Naive thymus-derived CD4-positive, alpha-beta T cell (primary cell): ENCODE measurements around the gene FSD2. TPM values are rescaled to one million over a fixed set of nuclear protein-coding genes. Genes with fewer than 3 reads are reported as not detected.

Source experiments
- ATAC-seq: fragments of 150-1000 bp; cut with Tn5 transposase; 2 replicates; pipeline ENCODE4 v1.10.0; 2021; ENCODE audit warnings: mild to moderate bottlenecking, moderate library complexity
- CTCF ChIA-PET: fragments of 350-600 bp; sonication (Branson Sonifier 250); formaldehyde crosslinking; loops from one replicate; lab custom pipeline; 2021; ENCODE audit warnings: antibody characterized with exemption; lab: Charles Lee
- POLR2A ChIA-PET: fragments of 350-600 bp; sonication (Branson Sonifier 250); formaldehyde crosslinking; loops from one replicate; lab custom pipeline; 2021; ENCODE audit warnings: antibody characterized with exemption, inconsistent platforms; lab: Charles Lee
- DNase-seq, 9 donors: peaks; one replicate each; pipeline versions ENCODE4 v3.0.0 to v3.0.0-alpha.2; 2020 to 2022; ENCODE audit warnings: mixed read lengths in 1 of 9
- H3K27ac ChIP-seq: one replicate; pipeline ENCODE4 v1.7.0; 2013; ENCODE audit warnings: mild to moderate bottlenecking, low read depth, low read length, moderate library complexity
- H3K27me3 ChIP-seq, 2 donors: one replicate each; pipeline ENCODE4 v1.7.0; 2013; ENCODE audit warnings: low read length in 2 of 2, mild to moderate bottlenecking in 2 of 2, moderate library complexity in 2 of 2; ENCODE audit not compliant: control insufficient read depth in 2 of 2, insufficient read depth in 2 of 2
- H3K36me3 ChIP-seq, 3 experiments: 1 replicate in 2 of 3; 2 replicates in 1 of 3; pipeline ENCODE4 v1.7.0; 2013; ENCODE audit warnings: low read length in 3 of 3, mild to moderate bottlenecking in 3 of 3, moderate library complexity in 1 of 3; ENCODE audit not compliant: insufficient read depth in 3 of 3, control insufficient read depth in 2 of 3
- H3K4me1 ChIP-seq, 2 donors: one replicate each; pipeline ENCODE4 v1.7.0; 2013; ENCODE audit warnings: low read length in 2 of 2, mild to moderate bottlenecking in 2 of 2, moderate library complexity in 1 of 2; ENCODE audit not compliant: control insufficient read depth in 2 of 2, insufficient read depth in 2 of 2
- H3K4me3 ChIP-seq: 2 replicates; pipeline ENCODE4 v1.7.0; 2013; ENCODE audit warnings: mild to moderate bottlenecking, low read length
- H3K9me3 ChIP-seq, 3 experiments: 1 replicate in 2 of 3; 2 replicates in 1 of 3; pipeline ENCODE4 v1.7.0; 2013; ENCODE audit warnings: low read length in 3 of 3; ENCODE audit not compliant: control insufficient read depth in 2 of 3
- H3K27ac Mint-ChIP-seq, 9 donors: one replicate each; pipeline ENCODE4 v1.8.0; 2020 to 2022; ENCODE audit warnings: mixed read lengths in 9 of 9, mild to moderate bottlenecking in 8 of 9, moderate library complexity in 5 of 9, inconsistent platforms in 2 of 9
- H3K27me3 Mint-ChIP-seq, 5 donors: one replicate each; pipeline ENCODE4 v1.8.0; 2021 to 2022; ENCODE audit warnings: mixed read lengths in 5 of 5, mild to moderate bottlenecking in 1 of 5
- H3K36me3 Mint-ChIP-seq, 5 donors: one replicate each; pipeline ENCODE4 v1.8.0; 2020 to 2022; ENCODE audit warnings: mixed read lengths in 5 of 5, mild to moderate bottlenecking in 3 of 5, inconsistent platforms in 1 of 5
- H3K4me1 Mint-ChIP-seq, 7 donors: one replicate each; pipeline ENCODE4 v1.8.0; 2020 to 2022; ENCODE audit warnings: mixed read lengths in 7 of 7, mild to moderate bottlenecking in 3 of 7, inconsistent platforms in 1 of 7
- H3K4me3 Mint-ChIP-seq, 10 donors: one replicate each; pipeline ENCODE4 v1.8.0; 2020 to 2022; ENCODE audit warnings: mild to moderate bottlenecking in 10 of 10, mixed read lengths in 10 of 10, moderate library complexity in 6 of 10, inconsistent platforms in 2 of 10
- H3K9me3 Mint-ChIP-seq, 11 donors: one replicate each; pipeline ENCODE4 v1.8.0; 2020 to 2022; ENCODE audit warnings: mixed read lengths in 11 of 11, mild to moderate bottlenecking in 4 of 11, inconsistent platforms in 1 of 11, moderate library complexity in 1 of 11
- intact Hi-C, 2 donors: fragments of 100-400 bp; cut with micrococcal nuclease; formaldehyde crosslinking; loops; one replicate each; pipeline ENCODE4 v1.15.1; 2023
- polyA plus RNA-seq, 2 donors: library from polyadenylated mRNA; unstranded; fragments of 300-500 nt; fragmentation: Illumina TruSeq; gene quantifications; one replicate each; pipeline ENCODE4 v1.2.3, GENCODE V29; 2021
- total RNA-seq, 6 experiments: library from RNA in 5 of 6; stranded (reverse) in 5 of 6; gene quantifications; 1 replicate in 5 of 6; 2 replicates in 1 of 6; pipeline ENCODE4 v1.2.3 and lab custom pipeline; 2021 to 2026

Gene FSD2
- total and polyA plus RNA-seq, 7 experiments from 2014 or later: not detected

DNA sequence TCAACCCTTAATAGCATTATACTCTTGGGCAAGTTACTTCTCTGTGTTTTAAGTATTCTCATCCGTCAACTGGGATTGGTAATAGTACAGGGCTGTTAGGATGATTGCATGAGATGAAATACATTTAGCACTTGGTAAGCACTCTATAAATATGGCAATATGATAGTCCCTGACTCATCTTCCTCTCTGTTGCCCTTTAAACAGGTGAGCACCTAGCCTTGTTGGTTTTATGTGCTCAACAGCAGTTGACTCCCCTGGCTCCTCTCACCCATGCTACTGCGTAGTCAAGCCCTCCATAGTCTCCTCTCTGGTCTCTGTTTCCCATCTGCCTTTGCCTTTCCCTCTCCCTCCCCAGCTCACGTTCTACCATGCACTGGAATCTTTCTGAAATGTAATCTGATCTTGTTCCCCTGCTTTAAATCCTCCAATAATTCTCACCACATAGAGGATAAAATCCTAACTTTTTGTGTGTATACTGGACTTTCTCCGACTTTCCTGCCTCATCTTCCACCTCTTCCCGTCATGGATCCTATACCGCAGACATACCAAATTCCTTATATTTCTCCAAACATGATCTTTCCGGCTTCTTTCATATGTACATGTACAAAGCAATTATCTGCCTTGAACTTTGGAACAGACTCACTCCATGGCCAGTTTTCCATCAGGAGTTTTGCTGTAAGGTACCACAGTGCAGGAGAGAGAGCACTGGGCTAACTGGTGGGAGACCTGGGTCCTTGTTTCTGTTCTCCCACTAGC lies 42.3 kb downstream of the FSD2 start:
- Mint-ChIP-seq H3K36me3 (peaks cover 3 to 40% (median 11%) of the 10 kb centered on the region in 5 donors), H3K27ac (peak overlapping the region in 1 of 9 donors; percentile 21), H3K4me1 (peaks cover 3 to 17% (median 10%) of the 10 kb centered on the region in 7 donors), H3K27me3 (no peaks in the 10 kb centered on the region), H3K4me3 (no peak overlapping the region), H3K9me3 (no peaks in the 10 kb centered on the region)
- no peaks in the 10 kb centered on the region for H3K4me1 ChIP-seq
- ATAC-seq: no peak
- no peaks in the 10 kb centered on the region for H3K9me3 ChIP-seq
- no peak overlapping the region for H3K27ac ChIP-seq
- H3K27me3 ChIP-seq: no peaks in the 10 kb centered on the region
- intact Hi-C loops: no loop called here
- DNase-seq: no peak
- no peak overlapping the region for H3K4me3 ChIP-seq
- CTCF ChIA-PET: no interaction called here
- POLR2A ChIA-PET: no interaction called here
- H3K36me3 ChIP-seq: peaks cover 0 to 17% (median 0%) of the 10 kb centered on the region in 3 experiments

DNA sequence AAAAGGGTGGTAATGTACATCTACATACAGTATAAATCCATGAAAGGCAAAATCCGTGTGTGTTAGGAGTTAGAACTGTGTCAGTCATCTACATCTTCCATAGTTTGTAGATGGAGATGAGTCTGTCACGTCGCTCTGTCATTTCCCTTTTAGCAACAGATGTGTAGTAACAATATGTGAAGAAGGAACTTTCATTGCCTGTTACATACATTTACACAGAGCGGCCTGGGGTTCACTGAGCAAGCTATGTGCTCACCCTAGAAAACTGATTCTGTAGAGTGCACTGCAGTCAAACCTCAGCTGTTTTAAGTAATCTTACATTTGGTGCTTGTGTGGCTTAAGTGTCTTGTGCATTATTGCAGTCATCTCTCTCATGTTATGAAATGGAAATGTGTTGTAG lies 54.6 kb downstream of the FSD2 start:
- H3K27me3 Mint-ChIP-seq: no peaks in the 10 kb centered on the region
- Histone ChIP-seq H3K4me1 (peaks cover 10 to 15% of the 10 kb centered on the region in 2 donors), H3K36me3 (peaks cover 11 to 19% (median 11%) of the 10 kb centered on the region in 3 experiments), H3K9me3 (no peaks in the 10 kb centered on the region), H3K27me3 (no peaks in the 10 kb centered on the region), H3K27ac (peak overlapping the region; percentile 78), H3K4me3 (peak overlapping the region; percentile 88)
- intact Hi-C loops: loop anchor here (2.0 to 5.0 kb wide), 5 partner anchors 235 to 316 kb away; partner anchors contain the start of genes BTBD1 (in 2 of the 2), C15orf40 (in 1 of the 2) and RAMAC (in 1 of the 2)
- H3K4me1 Mint-ChIP-seq: peaks cover 33 to 78% (median 66%) of the 10 kb centered on the region in 7 donors
- ChIA-PET POLR2A (interaction anchor here (1.0 to 3.5 kb wide), 6 partner anchors 18 to 262 kb away, joined by 3 to 34 read pairs (median 5); partner anchors contain the start of genes RPS17 and WHAMM), CTCF (interaction anchor here (0.6 kb wide), 1 partner anchor 44 kb away, joined by 3 read pairs; no protein-coding TSS in a partner anchor)
- no peaks in the 10 kb centered on the region for H3K9me3 Mint-ChIP-seq
- DNase-seq: no peak
- H3K36me3 Mint-ChIP-seq: peaks cover 9 to 30% (median 19%) of the 10 kb centered on the region in 5 donors
- peak overlapping the region; percentile 89 to 98 (median 95) for H3K27ac Mint-ChIP-seq
- H3K4me3 Mint-ChIP-seq: peak overlapping the region; percentile 93 to 100 (median 98)
- ATAC-seq: peak; percentile 33

DNA sequence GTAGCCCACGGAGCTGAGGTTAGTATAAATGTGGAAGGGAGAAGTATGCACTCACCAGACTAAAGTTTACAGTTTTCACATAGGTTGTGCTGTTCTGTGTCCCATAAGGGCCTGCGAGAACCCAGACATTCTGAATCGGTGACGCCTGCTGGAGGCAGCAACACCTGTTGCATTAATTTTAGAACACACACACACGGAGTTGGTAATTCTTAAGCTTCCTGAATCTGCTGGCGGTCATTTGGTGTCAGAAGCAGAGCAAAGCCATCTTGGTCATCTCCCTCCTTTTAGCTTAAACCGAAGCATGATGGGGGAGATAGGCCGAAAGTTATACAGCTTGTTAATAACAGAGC lies 55.1 kb downstream of the FSD2 start:
- Histone ChIP-seq H3K9me3 (no peaks in the 10 kb centered on the region), H3K4me1 (peaks cover 10 to 15% of the 10 kb centered on the region in 2 donors), H3K27ac (peak overlapping the region; percentile 78), H3K36me3 (peaks cover 6 to 14% (median 6%) of the 10 kb centered on the region in 3 experiments), H3K4me3 (peak overlapping the region; percentile 88), H3K27me3 (no peaks in the 10 kb centered on the region)
- ATAC-seq (peak; percentile 40), DNase-seq (peak in 1 of 9 donors; percentile 15)
- H3K9me3 Mint-ChIP-seq: no peaks in the 10 kb centered on the region
- peaks cover 28 to 72% (median 61%) of the 10 kb centered on the region in 7 donors for H3K4me1 Mint-ChIP-seq
- ChIA-PET CTCF (interaction anchor here (0.6 to 1.2 kb wide), 2 partner anchors 45 to 210 kb away, joined by 3 read pairs; no protein-coding TSS in a partner anchor), POLR2A (interaction anchor here (1.0 to 3.5 kb wide), 7 partner anchors 19 to 262 kb away, joined by 3 to 34 read pairs (median 3); partner anchors contain the start of genes RPS17 and WHAMM)
- intact Hi-C loops: loop anchor here (1.0 to 5.0 kb wide), 11 partner anchors 42 to 316 kb away; partner anchors contain the start of genes AP3B2 (in 2 of the 2), BTBD1 (in 2 of the 2), RAMAC (in 2 of the 2) and RPS17 (in 2 of the 2)
- peak overlapping the region; percentile 89 to 98 (median 95) for H3K27ac Mint-ChIP-seq
- H3K27me3 Mint-ChIP-seq: no peaks in the 10 kb centered on the region
- H3K4me3 Mint-ChIP-seq: peak overlapping the region; percentile 93 to 100 (median 98)
- peaks cover 6 to 25% (median 14%) of the 10 kb centered on the region in 5 donors for H3K36me3 Mint-ChIP-seq

DNA sequence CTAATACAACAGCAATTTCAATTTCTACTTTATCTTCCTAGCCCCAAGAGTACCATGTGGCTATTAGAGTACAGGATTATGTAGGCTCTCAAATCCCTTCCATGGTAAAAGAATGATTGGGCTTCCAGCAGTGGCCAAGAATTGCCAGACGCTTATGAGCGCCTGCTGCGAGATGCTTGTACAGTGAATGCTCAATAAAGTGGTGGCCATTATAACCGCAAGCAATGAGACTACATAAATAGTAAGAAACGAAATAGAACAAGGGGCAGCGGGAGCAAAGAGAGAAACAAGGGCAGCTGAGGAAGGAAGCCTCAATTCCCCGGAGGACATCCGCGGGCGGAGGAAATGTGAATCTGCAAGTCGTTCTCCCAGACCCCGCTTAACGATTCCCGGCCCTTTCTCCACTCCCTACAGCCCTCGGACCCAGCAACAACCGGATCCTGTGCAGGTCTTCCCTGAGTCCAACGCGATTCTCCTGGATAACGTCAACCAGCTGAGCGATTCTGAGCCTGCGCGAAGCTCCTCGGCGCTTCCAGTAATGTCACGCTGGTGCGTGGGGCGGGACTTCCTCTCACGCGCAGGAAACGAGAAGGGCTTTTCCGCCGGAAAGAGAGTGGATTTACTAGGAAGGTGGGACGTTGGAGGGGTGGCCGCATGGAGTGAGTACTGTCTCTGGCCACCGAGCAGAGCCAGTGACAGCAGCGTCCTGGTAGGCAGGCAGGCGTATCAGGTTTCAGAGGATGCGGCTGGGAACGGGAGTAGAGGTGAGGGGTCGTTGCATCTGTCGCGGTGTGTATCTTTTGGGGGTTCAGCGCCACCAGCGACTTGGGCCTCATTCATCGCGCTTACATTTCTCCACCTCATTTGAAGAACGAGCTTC lies 55.7 kb downstream of the FSD2 start:
- peak overlapping the region; percentile 93 to 100 (median 98) for H3K4me3 Mint-ChIP-seq
- Histone ChIP-seq H3K9me3 (no peaks in the 10 kb centered on the region), H3K4me1 (peaks cover 10 to 15% of the 10 kb centered on the region in 2 donors), H3K27ac (peak overlapping the region; percentile 78), H3K36me3 (peaks cover under 1 to 8% (median 4%) of the 10 kb centered on the region in 3 experiments), H3K27me3 (no peaks in the 10 kb centered on the region), H3K4me3 (peak overlapping the region; percentile 88)
- DNase-seq (peak; percentile 51 to 84 (median 70)), ATAC-seq (peak; percentile 96)
- intact Hi-C loops: loop anchor here (1.0 to 5.0 kb wide), 11 partner anchors 41 to 317 kb away; partner anchors contain the start of genes AP3B2 (in 2 of the 2), BTBD1 (in 2 of the 2), RAMAC (in 2 of the 2) and RPS17 (in 2 of the 2)
- H3K4me1 Mint-ChIP-seq: peaks cover 26 to 69% (median 57%) of the 10 kb centered on the region in 7 donors
- ChIA-PET CTCF (interaction anchor here (0.6 to 1.2 kb wide), 2 partner anchors 45 to 209 kb away, joined by 3 read pairs; no protein-coding TSS in a partner anchor), POLR2A (interaction anchor here (0.6 to 3.5 kb wide), 10 partner anchors 9 to 263 kb away, joined by 3 to 34 read pairs (median 3); partner anchors contain the start of genes RPS17 and WHAMM)
- H3K27me3 Mint-ChIP-seq: no peaks in the 10 kb centered on the region
- no peaks in the 10 kb centered on the region for H3K9me3 Mint-ChIP-seq
- peaks cover 4 to 22% (median 13%) of the 10 kb centered on the region in 5 donors for H3K36me3 Mint-ChIP-seq
- H3K27ac Mint-ChIP-seq: peak overlapping the region; percentile 89 to 98 (median 95)

DNA sequence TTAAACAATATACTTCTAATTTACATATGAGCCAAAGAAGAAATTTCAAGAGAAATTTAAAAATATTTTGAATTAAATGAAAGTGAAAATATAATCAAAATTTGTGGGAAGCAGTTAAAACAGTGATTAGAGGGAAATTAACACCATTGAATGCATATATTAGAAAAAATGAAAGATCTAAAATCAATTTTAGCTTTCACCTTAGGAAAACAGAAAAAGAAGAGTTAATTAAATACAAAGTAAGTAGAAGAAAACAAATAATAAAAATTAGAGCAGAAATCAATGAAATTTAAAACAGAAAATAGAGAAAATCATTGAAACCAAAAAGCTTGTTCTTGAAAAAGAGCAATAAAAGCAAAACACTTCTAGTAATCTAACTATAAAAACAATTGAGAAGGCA lies 57.6 kb downstream of the FSD2 start:
- Histone ChIP-seq H3K4me3 (no peak overlapping the region), H3K27ac (no peak overlapping the region), H3K4me1 (peaks cover 10 to 15% of the 10 kb centered on the region in 2 donors), H3K36me3 (no peaks in the 10 kb centered on the region), H3K9me3 (no peaks in the 10 kb centered on the region), H3K27me3 (no peaks in the 10 kb centered on the region)
- Mint-ChIP-seq H3K4me1 (peaks cover 22 to 53% (median 42%) of the 10 kb centered on the region in 7 donors), H3K4me3 (peak overlapping the region in 2 of 10 donors; percentile 33 to 44), H3K27me3 (no peaks in the 10 kb centered on the region), H3K27ac (peak overlapping the region in 1 of 9 donors; percentile 95), H3K36me3 (peaks cover 0 to 15% (median 6%) of the 10 kb centered on the region in 5 donors), H3K9me3 (no peaks in the 10 kb centered on the region)
- ChIA-PET POLR2A (interaction anchor here (1.0 to 1.8 kb wide), 2 partner anchors 62 to 208 kb away, joined by 3 to 4 read pairs; partner anchors contain the start of genes RPS17 and WHAMM), CTCF (no interaction called here)
- intact Hi-C loops: no loop called here
- ATAC-seq (no peak), DNase-seq (no peak)
